HepG2 (cell line): Measurements from ENCODE around the gene CHST3. TPM values are rescaled to one million over a fixed set of nuclear protein-coding genes. Genes with fewer than 3 reads are reported as not detected.

Experiments
- CEBPG ChIP-seq: IDR thresholded peaks from 2 replicates; pipeline ENCODE4 v1.6.1; 2016
- CEBPZ ChIP-seq: IDR thresholded peaks from 2 replicates; pipeline ENCODE4 v1.6.1; 2012; ENCODE audit warnings: low read length, improper control_type of control experiment
- KDM1A ChIP-seq: IDR thresholded peaks from 2 replicates; pipeline ENCODE4 v1.6.1; 2016; ENCODE audit warnings: missing compliant biosample characterization
- MEF2D ChIP-seq: sonication (generic); formaldehyde crosslinking; IDR thresholded peaks from 2 replicates; pipeline ENCODE4 v1.5.1; 2020; ENCODE audit warnings: mild to moderate bottlenecking, missing genetic modification reagents
- NFIC ChIP-seq: IDR thresholded peaks from 2 replicates; pipeline ENCODE4 v1.6.1; 2012; ENCODE audit warnings: mild to moderate bottlenecking, low read length, inconsistent platforms
- NR2C2 ChIP-seq: sonication (generic); formaldehyde crosslinking; IDR thresholded peaks from 2 replicates; pipeline ENCODE4 v1.4.0; 2020; ENCODE audit warnings: missing genetic modification reagents, mild to moderate bottlenecking, moderate library complexity, borderline replicate concordance
- SAP130 ChIP-seq: IDR thresholded peaks from 2 replicates; pipeline ENCODE4 v1.6.1; 2016; ENCODE audit warnings: low read depth
- SCMH1 ChIP-seq: sonication (generic); formaldehyde crosslinking; IDR thresholded peaks from 2 replicates; pipeline ENCODE4 v1.9.0; 2021; ENCODE audit warnings: missing genetic modification reagents, mild to moderate bottlenecking, borderline replicate concordance
- SPEN ChIP-seq: sonication (generic); formaldehyde crosslinking; IDR thresholded peaks from 2 replicates; pipeline ENCODE4 v1.5.1; 2020; ENCODE audit warnings: low read depth, mild to moderate bottlenecking, missing genetic modification reagents
- ZBTB7B ChIP-seq: sonication (generic); formaldehyde crosslinking; IDR thresholded peaks from 2 replicates; pipeline ENCODE4 v1.4.0; 2020; ENCODE audit warnings: missing genetic modification reagents
- ZNF558 ChIP-seq: sonication (generic); formaldehyde crosslinking; IDR thresholded peaks from 2 replicates; pipeline ENCODE4 v1.9.0; 2022; ENCODE audit warnings: mild to moderate bottlenecking, missing genetic modification reagents, borderline replicate concordance
- ZNF7 ChIP-seq: IDR thresholded peaks from 2 replicates; pipeline ENCODE4 v1.6.1; 2016; ENCODE audit warnings: missing biosample characterization, missing genetic modification reagents
- ZSCAN20 ChIP-seq: sonication (generic); formaldehyde crosslinking; IDR thresholded peaks from 2 replicates; pipeline ENCODE4 v1.4.0; 2020; ENCODE audit warnings: missing genetic modification reagents, mild to moderate bottlenecking, borderline replicate concordance
- polyA plus RNA-seq, 8 experiments: library from polyadenylated mRNA; depleted of rRNA in 3 of 8; stranded (reverse) in 7 of 8; unstranded in 1 of 8; fragments of >200 nt; fragmentation: Illumina TruSeq in 4 of 8; extraction: Trizol in 4 of 8; gene quantifications; 2 replicates each; pipeline versions ENCODE4 v1.2.1 to v1.2.3, GENCODE V29; 2011 to 2016; ENCODE audit warnings: low read depth in 4 of 8, missing spikeins in 1 of 8, mixed read lengths in 1 of 8; ENCODE audit not compliant: insufficient read depth in 1 of 8
- total RNA-seq, 5 experiments: library from RNA; depleted of rRNA; stranded (reverse); fragments of >200 nt; fragmentation: Illumina TruSeq; extraction: Trizol; gene quantifications; 2 replicates each; pipeline ENCODE4 v1.2.3, GENCODE V29; 2016; ENCODE audit warnings: low read depth in 1 of 5
- TF ChIP-seq, protein P1 (sequence below): IDR thresholded peaks from 2 replicates; pipeline ENCODE4 v1.6.1; 2012; ENCODE audit warnings: inconsistent platforms
- TF ChIP-seq, protein P2 (sequence below): sonication (generic); formaldehyde crosslinking; IDR thresholded peaks from 2 replicates; pipeline ENCODE4 v1.8.1; 2023; ENCODE audit warnings: mild to moderate bottlenecking, inconsistent platforms, moderate library complexity, missing genetic modification reagents, borderline replicate concordance
- TF ChIP-seq, protein P3 (sequence below), 2 experiments: IDR thresholded peaks; 2 replicates each; pipeline ENCODE4 v1.6.1; 2011 to 2012; ENCODE audit warnings: low read length in 2 of 2, borderline replicate concordance in 1 of 2, low read depth in 1 of 2, mild to moderate bottlenecking in 1 of 2, moderate library complexity in 1 of 2
- TF ChIP-seq, protein P4 (sequence below): sonication (generic); formaldehyde crosslinking; IDR thresholded peaks from 2 replicates; pipeline ENCODE4 v1.4.0; 2020; ENCODE audit warnings: missing genetic modification reagents

CHST3 gene
- total and polyA plus RNA-seq, 2 of the 13 experiments (the other 11 are each of a cell fraction or from before 2014, with no cell fraction given), result 7.2 to 18.7 TPM

- 0 out of 2 replicates have a peak, but pooled peaks have one; percentile 24 for TF ChIP-seq ZNF7 (CRISPR knock-in tag)
- TF ChIP-seq NFIC, result peak; percentile 81
- TF ChIP-seq KDM1A (CRISPR knock-in tag), result peak; percentile 99
- TF ChIP-seq, protein P1, sequence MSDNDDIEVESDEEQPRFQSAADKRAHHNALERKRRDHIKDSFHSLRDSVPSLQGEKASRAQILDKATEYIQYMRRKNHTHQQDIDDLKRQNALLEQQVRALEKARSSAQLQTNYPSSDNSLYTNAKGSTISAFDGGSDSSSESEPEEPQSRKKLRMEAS, result peak; percentile 63
- TF ChIP-seq SPEN (CRISPR knock-in tag), result peak; percentile 23; the same call in 1 of the 2 replicates
- peak; percentile 84 for TF ChIP-seq SAP130 (CRISPR knock-in tag)
- TF ChIP-seq, protein P2, sequence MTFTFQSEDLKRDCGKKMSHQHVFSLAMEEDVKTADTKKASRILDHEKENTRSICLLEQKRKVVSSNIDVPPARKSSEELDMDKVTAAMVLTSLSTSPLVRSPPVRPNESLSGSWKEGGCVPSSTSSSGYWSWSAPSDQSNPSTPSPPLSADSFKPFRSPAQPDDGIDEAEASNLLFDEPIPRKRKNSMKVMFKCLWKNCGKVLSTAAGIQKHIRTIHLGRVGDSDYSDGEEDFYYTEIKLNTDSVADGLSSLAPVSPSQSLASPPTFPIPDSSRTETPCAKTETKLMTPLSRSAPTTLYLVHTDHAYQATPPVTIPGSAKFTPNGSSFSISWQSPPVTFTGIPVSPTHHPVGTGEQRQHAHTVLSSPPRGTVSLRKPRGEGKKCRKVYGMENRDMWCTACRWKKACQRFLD (CRISPR knock-in tag), result no peak
- no peak for TF ChIP-seq ZSCAN20
- no peak for TF ChIP-seq CEBPZ
- TF ChIP-seq MEF2D, result peak; percentile 41; the same call in 1 of the 2 replicates
- TF ChIP-seq, protein P3, sequence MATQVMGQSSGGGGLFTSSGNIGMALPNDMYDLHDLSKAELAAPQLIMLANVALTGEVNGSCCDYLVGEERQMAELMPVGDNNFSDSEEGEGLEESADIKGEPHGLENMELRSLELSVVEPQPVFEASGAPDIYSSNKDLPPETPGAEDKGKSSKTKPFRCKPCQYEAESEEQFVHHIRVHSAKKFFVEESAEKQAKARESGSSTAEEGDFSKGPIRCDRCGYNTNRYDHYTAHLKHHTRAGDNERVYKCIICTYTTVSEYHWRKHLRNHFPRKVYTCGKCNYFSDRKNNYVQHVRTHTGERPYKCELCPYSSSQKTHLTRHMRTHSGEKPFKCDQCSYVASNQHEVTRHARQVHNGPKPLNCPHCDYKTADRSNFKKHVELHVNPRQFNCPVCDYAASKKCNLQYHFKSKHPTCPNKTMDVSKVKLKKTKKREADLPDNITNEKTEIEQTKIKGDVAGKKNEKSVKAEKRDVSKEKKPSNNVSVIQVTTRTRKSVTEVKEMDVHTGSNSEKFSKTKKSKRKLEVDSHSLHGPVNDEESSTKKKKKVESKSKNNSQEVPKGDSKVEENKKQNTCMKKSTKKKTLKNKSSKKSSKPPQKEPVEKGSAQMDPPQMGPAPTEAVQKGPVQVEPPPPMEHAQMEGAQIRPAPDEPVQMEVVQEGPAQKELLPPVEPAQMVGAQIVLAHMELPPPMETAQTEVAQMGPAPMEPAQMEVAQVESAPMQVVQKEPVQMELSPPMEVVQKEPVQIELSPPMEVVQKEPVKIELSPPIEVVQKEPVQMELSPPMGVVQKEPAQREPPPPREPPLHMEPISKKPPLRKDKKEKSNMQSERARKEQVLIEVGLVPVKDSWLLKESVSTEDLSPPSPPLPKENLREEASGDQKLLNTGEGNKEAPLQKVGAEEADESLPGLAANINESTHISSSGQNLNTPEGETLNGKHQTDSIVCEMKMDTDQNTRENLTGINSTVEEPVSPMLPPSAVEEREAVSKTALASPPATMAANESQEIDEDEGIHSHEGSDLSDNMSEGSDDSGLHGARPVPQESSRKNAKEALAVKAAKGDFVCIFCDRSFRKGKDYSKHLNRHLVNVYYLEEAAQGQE (IDR thresholded peaks at IDR 0.05; ENCODE audit: borderline replicate concordance in 1 of 2, low read depth in 1 of 2, low read length in 2 of 2), result peak in 1 of 2 experiments; percentile 39; a peak in 1 of 4 replicates
- TF ChIP-seq NR2C2 (CRISPR knock-in tag), result peak; percentile 46; the same call in 1 of the 2 replicates
- peak; percentile 26; the same call in 1 of the 2 replicates for TF ChIP-seq ZNF558
- peak; percentile 69; the same call in 1 of the 2 replicates for TF ChIP-seq ZBTB7B (CRISPR knock-in tag)
- TF ChIP-seq, protein P4, sequence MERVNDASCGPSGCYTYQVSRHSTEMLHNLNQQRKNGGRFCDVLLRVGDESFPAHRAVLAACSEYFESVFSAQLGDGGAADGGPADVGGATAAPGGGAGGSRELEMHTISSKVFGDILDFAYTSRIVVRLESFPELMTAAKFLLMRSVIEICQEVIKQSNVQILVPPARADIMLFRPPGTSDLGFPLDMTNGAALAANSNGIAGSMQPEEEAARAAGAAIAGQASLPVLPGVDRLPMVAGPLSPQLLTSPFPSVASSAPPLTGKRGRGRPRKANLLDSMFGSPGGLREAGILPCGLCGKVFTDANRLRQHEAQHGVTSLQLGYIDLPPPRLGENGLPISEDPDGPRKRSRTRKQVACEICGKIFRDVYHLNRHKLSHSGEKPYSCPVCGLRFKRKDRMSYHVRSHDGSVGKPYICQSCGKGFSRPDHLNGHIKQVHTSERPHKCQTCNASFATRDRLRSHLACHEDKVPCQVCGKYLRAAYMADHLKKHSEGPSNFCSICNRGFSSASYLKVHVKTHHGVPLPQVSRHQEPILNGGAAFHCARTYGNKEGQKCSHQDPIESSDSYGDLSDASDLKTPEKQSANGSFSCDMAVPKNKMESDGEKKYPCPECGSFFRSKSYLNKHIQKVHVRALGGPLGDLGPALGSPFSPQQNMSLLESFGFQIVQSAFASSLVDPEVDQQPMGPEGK, result peak; percentile 61
- peak; percentile 78 for TF ChIP-seq CEBPG (CRISPR knock-in tag)
- TF ChIP-seq SCMH1 (CRISPR knock-in tag), result no peak
Measured at GRCh38 chr10:72038458-72039001, 74.3 kb downstream of the CHST3 start (continued).
